Muscle layer of duodenum (tissue), 2 donors: ENCODE results near the gene CENPQ.
A peak's percentile ranks its signal among the peaks of the same experiment; 100 is the strongest.

Experiments used
- H3K27ac ChIP-seq: one replicate; pipeline ENCODE4 v1.7.0; 2013; ENCODE audit warnings: mild to moderate bottlenecking, low read length
- H3K27me3 ChIP-seq: one replicate; pipeline ENCODE4 v1.7.0; 2013; ENCODE audit warnings: low read depth, mild to moderate bottlenecking, control low read depth, low read length
- H3K36me3 ChIP-seq, 2 donors: one replicate each; pipeline ENCODE4 v1.7.0; 2013; ENCODE audit warnings: low read length in 2 of 2, control low read depth in 1 of 2, mild to moderate bottlenecking in 1 of 2; ENCODE audit not compliant: insufficient read depth in 2 of 2, control insufficient read depth in 1 of 2
- H3K4me1 ChIP-seq, 2 donors: one replicate each; pipeline ENCODE4 v1.7.0; 2013; ENCODE audit warnings: low read length in 2 of 2, mild to moderate bottlenecking in 2 of 2, control low read depth in 1 of 2, moderate library complexity in 1 of 2; ENCODE audit not compliant: insufficient read depth in 2 of 2, control insufficient read depth in 1 of 2
- H3K4me3 ChIP-seq, 2 donors: one replicate each; pipeline ENCODE4 v1.7.0; 2013; ENCODE audit warnings: low read length in 2 of 2, low read depth in 1 of 2, mild to moderate bottlenecking in 1 of 2
- H3K9me3 ChIP-seq, 2 donors: one replicate each; pipeline ENCODE4 v1.7.0; 2013; ENCODE audit warnings: low read length in 2 of 2, control low read depth in 1 of 2, mild to moderate bottlenecking in 1 of 2; ENCODE audit not compliant: control insufficient read depth in 1 of 2
- donor health status: healthy.

The CENPQ gene

GRCh38 chr6:49524541-49524940 lies 61.4 kb downstream of the CENPQ start:
- no peaks in the 10 kb centered on the region for H3K4me1 ChIP-seq
- no peak overlapping the region for H3K4me3 ChIP-seq
- H3K27me3 ChIP-seq, result no peaks in the 10 kb centered on the region
- no peak overlapping the region for H3K27ac ChIP-seq
- no peaks in the 10 kb centered on the region for H3K36me3 ChIP-seq
- no peaks in the 10 kb centered on the region for H3K9me3 ChIP-seq

- H3K4me1 ChIP-seq, result no peaks in the 10 kb centered on the region
- no peaks in the 10 kb centered on the region for H3K27me3 ChIP-seq
- H3K27ac ChIP-seq, result no peak overlapping the region
Measured at GRCh38 chr6:49526598-49526997, 63.4 kb downstream of the CENPQ start.

GRCh38 chr6:49527320-49527719 lies 64.2 kb downstream of the CENPQ start:
- Histone ChIP-seq H3K36me3 (no peaks in the 10 kb centered on the region), H3K27ac (no peak overlapping the region), H3K4me1 (no peaks in the 10 kb centered on the region), H3K27me3 (no peaks in the 10 kb centered on the region), H3K9me3 (no peaks in the 10 kb centered on the region), H3K4me3 (no peak overlapping the region)

More at GRCh38 chr6:49526598-49526997, 63.4 kb downstream of the CENPQ start:
- no peak overlapping the region for H3K4me3 ChIP-seq
- H3K9me3 ChIP-seq, result no peaks in the 10 kb centered on the region
- no peaks in the 10 kb centered on the region for H3K36me3 ChIP-seq

- H3K36me3 ChIP-seq, result no peaks in the 10 kb centered on the region
- H3K27me3 ChIP-seq, result no peaks in the 10 kb centered on the region
- H3K9me3 ChIP-seq, result no peaks in the 10 kb centered on the region
Measured at GRCh38 chr6:49528571-49528970, 65.4 kb downstream of the CENPQ start.

GRCh38 chr6:49530141-49530776 lies 67.1 kb downstream of the CENPQ start:
- no peaks in the 10 kb centered on the region for H3K9me3 ChIP-seq
- H3K4me1 ChIP-seq, result no peaks in the 10 kb centered on the region
- H3K27ac ChIP-seq, result no peak overlapping the region
- no peak overlapping the region for H3K4me3 ChIP-seq
- H3K36me3 ChIP-seq, result no peaks in the 10 kb centered on the region
- no peaks in the 10 kb centered on the region for H3K27me3 ChIP-seq

More at GRCh38 chr6:49528571-49528970, 65.4 kb downstream of the CENPQ start:
- Histone ChIP-seq H3K4me3 (no peak overlapping the region), H3K27ac (no peak overlapping the region), H3K4me1 (no peaks in the 10 kb centered on the region)

GRCh38 chr6:49531774-49532569 lies 68.8 kb downstream of the CENPQ start:
- Histone ChIP-seq H3K9me3 (no peaks in the 10 kb centered on the region), H3K4me1 (no peaks in the 10 kb centered on the region), H3K4me3 (peak overlapping the region in 1 of 2 donors; percentile 21), H3K27ac (no peak overlapping the region), H3K36me3 (no peaks in the 10 kb centered on the region), H3K27me3 (no peaks in the 10 kb centered on the region)

- no peaks in the 10 kb centered on the region for H3K27me3 ChIP-seq
- no peak overlapping the region for H3K4me3 ChIP-seq
- H3K36me3 ChIP-seq, result no peaks in the 10 kb centered on the region
- no peak overlapping the region for H3K27ac ChIP-seq
- no peaks in the 10 kb centered on the region for H3K4me1 ChIP-seq
- H3K9me3 ChIP-seq, result no peaks in the 10 kb centered on the region
Measured at GRCh38 chr6:49535795-49536194, 72.6 kb downstream of the CENPQ start.

GRCh38 chr6:49539102-49539501 lies 75.9 kb downstream of the CENPQ start:
- Histone ChIP-seq H3K4me3 (no peak overlapping the region), H3K27ac (no peak overlapping the region), H3K27me3 (no peaks in the 10 kb centered on the region), H3K9me3 (no peaks in the 10 kb centered on the region), H3K36me3 (no peaks in the 10 kb centered on the region), H3K4me1 (no peaks in the 10 kb centered on the region)

GRCh38 chr6:49540614-49541013 lies 77.4 kb downstream of the CENPQ start:
- no peaks in the 10 kb centered on the region for H3K27me3 ChIP-seq
- no peaks in the 10 kb centered on the region for H3K4me1 ChIP-seq
- no peak overlapping the region for H3K4me3 ChIP-seq
- H3K9me3 ChIP-seq, result no peaks in the 10 kb centered on the region
- H3K36me3 ChIP-seq, result no peaks in the 10 kb centered on the region
- H3K27ac ChIP-seq, result no peak overlapping the region

- Histone ChIP-seq H3K4me1 (no peaks in the 10 kb centered on the region), H3K27me3 (no peaks in the 10 kb centered on the region), H3K36me3 (no peaks in the 10 kb centered on the region), H3K27ac (no peak overlapping the region), H3K9me3 (no peaks in the 10 kb centered on the region), H3K4me3 (no peak overlapping the region)
Measured at GRCh38 chr6:49541210-49541724, 78.1 kb downstream of the CENPQ start.

GRCh38 chr6:49541936-49542335 lies 78.8 kb downstream of the CENPQ start:
- no peaks in the 10 kb centered on the region for H3K36me3 ChIP-seq
- H3K9me3 ChIP-seq, result no peaks in the 10 kb centered on the region
- H3K27me3 ChIP-seq, result no peaks in the 10 kb centered on the region
- H3K27ac ChIP-seq, result no peak overlapping the region
- H3K4me3 ChIP-seq, result no peak overlapping the region
- no peaks in the 10 kb centered on the region for H3K4me1 ChIP-seq
